H1 (cell line): Measurements from ENCODE around the gene CHRNA9. TPM values are rescaled to one million over a fixed set of nuclear protein-coding genes. Genes with fewer than 3 reads are reported as not detected.

ENCODE experiments used
- CTCF ChIA-PET: fragments of 300-600 bp; sonication (Branson Sonifier 250); formaldehyde crosslinking; loops from one replicate; lab custom pipeline; 2021; ENCODE audit not compliant: partially characterized antibody; lab: Charles Lee
- POLR2A ChIA-PET: fragments of 300-600 bp; sonication (Branson Sonifier 250); formaldehyde crosslinking; loops from one replicate; lab custom pipeline; 2021; ENCODE audit warnings: inconsistent platforms; ENCODE audit not compliant: partially characterized antibody; lab: Charles Lee
- DNase-seq, 2 experiments: peaks; one replicate each; pipeline versions ENCODE4 v3.0.0 to v3.0.0-alpha.2; 2010 to 2022; ENCODE audit warnings: low spot score in 2 of 2, low read depth in 1 of 2, mixed read lengths in 1 of 2
- FAIRE-seq: peaks from 2 replicates; lab custom pipeline; 2011; peaks lifted over from hg19 to GRCh38; lab: Jason Lieb, UNC
- H2AFZ ChIP-seq: 2 replicates; pipeline ENCODE4 v1.8.1; 2012; ENCODE audit warnings: low read length, inconsistent platforms
- H2AK5ac ChIP-seq: 2 replicates; pipeline ENCODE4 v1.6.1; 2013; ENCODE audit warnings: low read depth, low read length
- H2BK120ac ChIP-seq: replicated peaks from 2 replicates; pipeline ENCODE3; 2013; ENCODE audit warnings: low read depth, low read length, inconsistent platforms
- H2BK12ac ChIP-seq: 2 replicates; pipeline ENCODE4 v1.6.1; 2013; ENCODE audit warnings: low read depth, low read length
- H2BK15ac ChIP-seq: 2 replicates; pipeline ENCODE4 v1.6.1; 2013; ENCODE audit warnings: low read length
- H2BK20ac ChIP-seq: 2 replicates; pipeline ENCODE4 v1.6.1; 2013; ENCODE audit warnings: low read length
- H2BK5ac ChIP-seq: 2 replicates; pipeline ENCODE4 v1.6.1; 2013; ENCODE audit warnings: low read depth, low read length
- H3K14ac ChIP-seq: 2 replicates; pipeline ENCODE4 v1.6.1; 2013; ENCODE audit warnings: inconsistent platforms; ENCODE audit not compliant: insufficient read length
- H3K18ac ChIP-seq: 2 replicates; pipeline ENCODE4 v1.6.1; 2013; ENCODE audit warnings: low read length; ENCODE audit errors: extremely low read depth
- H3K23ac ChIP-seq: 2 replicates; pipeline ENCODE4 v1.6.1; 2013; ENCODE audit warnings: inconsistent platforms; ENCODE audit not compliant: insufficient read length
- H3K23me2 ChIP-seq: 2 replicates; pipeline ENCODE4 v1.6.1; 2013; ENCODE audit warnings: low read depth, low read length
- H3K27ac ChIP-seq: 2 replicates; pipeline ENCODE4 v1.6.1; 2011; ENCODE audit warnings: low read depth, low read length, inconsistent platforms
- H3K27me3 ChIP-seq, 4 experiments: replicated peaks in 1 of 4; 1 replicate in 1 of 4; 2 replicates in 3 of 4; pipeline versions ENCODE4 v1.6.1 to v1.8.1; 2011 to 2013; ENCODE audit warnings: low read length in 3 of 4, mild to moderate bottlenecking in 3 of 4, inconsistent platforms in 2 of 4, mixed read lengths in 2 of 4, moderate library complexity in 1 of 4; ENCODE audit not compliant: control insufficient read depth in 3 of 4, insufficient read depth in 3 of 4; ENCODE audit errors: extremely low read depth in 1 of 4
- H3K36me3 ChIP-seq, 4 experiments: 2 replicates each; pipeline versions ENCODE4 v1.6.1 to v1.8.1; 2011 to 2013; ENCODE audit warnings: mild to moderate bottlenecking in 4 of 4, low read length in 3 of 4, moderate library complexity in 2 of 4, control low read depth in 1 of 4, inconsistent platforms in 1 of 4; ENCODE audit not compliant: insufficient read depth in 4 of 4, control insufficient read depth in 2 of 4
- H3K4ac ChIP-seq: replicated peaks from 2 replicates; pipeline ENCODE3; 2013; ENCODE audit warnings: low read length, low read depth, mixed read lengths, inconsistent platforms; ENCODE audit not compliant: insufficient read length
- H3K4me1 ChIP-seq, 4 experiments: replicated peaks in 1 of 4; 1 replicate in 1 of 4; 2 replicates in 3 of 4; pipeline versions ENCODE4 v1.6.1 to v1.8.1; 2011 to 2013; ENCODE audit warnings: low read length in 3 of 4, inconsistent platforms in 2 of 4, mixed read lengths in 1 of 4; ENCODE audit not compliant: insufficient read depth in 4 of 4, control insufficient read depth in 3 of 4
- H3K4me2 ChIP-seq, 2 experiments: 2 replicates each; pipeline versions ENCODE4 v1.6.1 to v1.8.1; 2011 to 2013; ENCODE audit warnings: low read depth in 2 of 2, low read length in 2 of 2, control low read depth in 1 of 2, inconsistent platforms in 1 of 2, mild to moderate bottlenecking in 1 of 2; ENCODE audit not compliant: insufficient read depth in 1 of 2
- H3K4me3 ChIP-seq, 4 experiments: fragments of 200-600, 300-600 bp in 1 of 4; sonication (generic), shearing (Covaris generic), sonication (Bioruptor Twin) in 1 of 4; 2 replicates each; pipeline versions ENCODE4 v1.5.1 to v1.8.1; 2011 to 2016; ENCODE audit warnings: low read length in 4 of 4, low read depth in 3 of 4, control low read depth in 2 of 4, inconsistent platforms in 2 of 4, mild to moderate bottlenecking in 2 of 4, mixed read lengths in 1 of 4, moderate library complexity in 1 of 4; ENCODE audit not compliant: insufficient read depth in 2 of 4; ENCODE audit errors: extremely low read depth in 1 of 4
- H3K56ac ChIP-seq: replicated peaks from 2 replicates; pipeline ENCODE3; 2013; ENCODE audit warnings: low read depth, mild to moderate bottlenecking, mixed read lengths, low read length, inconsistent platforms; ENCODE audit not compliant: insufficient read length
- H3K79me1 ChIP-seq: 2 replicates; pipeline ENCODE4 v1.6.1; 2013; ENCODE audit warnings: low read depth, low read length, control low read depth
- H3K79me2 ChIP-seq, 2 experiments: 2 replicates each; pipeline versions ENCODE4 v1.6.1 to v1.8.1; 2012 to 2013; ENCODE audit warnings: low read length in 2 of 2, mild to moderate bottlenecking in 2 of 2, inconsistent platforms in 1 of 2; ENCODE audit not compliant: insufficient read depth in 2 of 2, control insufficient read depth in 1 of 2
- H3K9ac ChIP-seq, 4 experiments: replicated peaks in 1 of 4; 1 replicate in 1 of 4; 2 replicates in 3 of 4; pipeline versions ENCODE4 v1.6.1 to v1.8.1; 2011 to 2013; ENCODE audit warnings: low read depth in 3 of 4, low read length in 3 of 4, control low read depth in 2 of 4, mild to moderate bottlenecking in 2 of 4, moderate library complexity in 2 of 4, inconsistent platforms in 1 of 4; ENCODE audit errors: extremely low read depth in 1 of 4
- H3K9me3 ChIP-seq, 2 experiments: 2 replicates each; pipeline versions ENCODE4 v1.6.1 to v1.8.1; 2012 to 2013; ENCODE audit warnings: mild to moderate bottlenecking in 2 of 2, moderate library complexity in 2 of 2, control low read depth in 1 of 2, inconsistent platforms in 1 of 2, low read depth in 1 of 2, low read length in 1 of 2, mixed read lengths in 1 of 2; ENCODE audit not compliant: insufficient read depth in 2 of 2
- H4K20me1 ChIP-seq, 2 experiments: replicated peaks in 1 of 2; 2 replicates each; pipeline versions ENCODE3 to v1.8.1; 2011 to 2013; ENCODE audit warnings: inconsistent platforms in 2 of 2, low read length in 2 of 2, mild to moderate bottlenecking in 1 of 2; ENCODE audit not compliant: insufficient read depth in 2 of 2, control insufficient read depth in 1 of 2
- H4K5ac ChIP-seq: 2 replicates; pipeline ENCODE4 v1.6.1; 2013; ENCODE audit warnings: low read length, low read depth, mixed read lengths, inconsistent platforms; ENCODE audit not compliant: insufficient read length
- H4K8ac ChIP-seq: 2 replicates; pipeline ENCODE4 v1.8.0; 2013; ENCODE audit warnings: mild to moderate bottlenecking, moderate library complexity, low read length, inconsistent platforms; ENCODE audit not compliant: insufficient read depth; ENCODE audit errors: extremely low read depth
- H4K91ac ChIP-seq: replicated peaks from 2 replicates; pipeline ENCODE3; 2013; ENCODE audit warnings: low read length, mixed read lengths, inconsistent platforms; ENCODE audit not compliant: insufficient read length
- BCL11A ChIP-seq, 2 experiments: IDR thresholded peaks; one replicate each; pipeline ENCODE4 v1.6.1; 2011; ENCODE audit warnings: low read depth in 2 of 2, low read length in 2 of 2, mild to moderate bottlenecking in 2 of 2
- CBX8 ChIP-seq: fragments of 300-800, 300-1000 bp; sonication (generic); IDR thresholded peaks from 2 replicates; pipeline ENCODE4 v1.7.1; 2016; ENCODE audit warnings: low read depth, low read length, borderline replicate concordance
- CHD1 ChIP-seq: IDR thresholded peaks from 2 replicates; pipeline ENCODE4 v1.6.1; 2012; ENCODE audit warnings: low read depth, low read length, improper control_type of control experiment
- KDM4A ChIP-seq: IDR thresholded peaks from one replicate; pipeline ENCODE4 v1.7.1; 2012; ENCODE audit warnings: low read depth, mild to moderate bottlenecking, moderate library complexity, low read length, inconsistent platforms; ENCODE audit not compliant: severe bottlenecking
- MAFK ChIP-seq: IDR thresholded peaks from 2 replicates; pipeline ENCODE4 v1.6.1; 2012; ENCODE audit warnings: low read depth, mild to moderate bottlenecking, improper control_type of control experiment, low read length
- PHF8 ChIP-seq: fragments of 200-600 bp; sonication (generic); conservative IDR thresholded peaks from 2 replicates; pipeline ENCODE4 v1.7.1; 2012; ENCODE audit warnings: low read depth, mild to moderate bottlenecking, inconsistent platforms, low read length, moderate library complexity
- POLR2AphosphoS5 ChIP-seq: IDR thresholded peaks from 2 replicates; pipeline ENCODE4 v1.6.1; 2011; ENCODE audit warnings: low read depth, low read length
- SIN3A ChIP-seq, 2 experiments: IDR thresholded peaks in 1 of 2; conservative IDR thresholded peaks in 1 of 2; 2 replicates each; pipeline ENCODE4 v1.6.1; 2011 to 2012; ENCODE audit warnings: low read length in 2 of 2, improper control_type of control experiment in 1 of 2, low read depth in 1 of 2, mild to moderate bottlenecking in 1 of 2
- SIRT6 ChIP-seq: IDR thresholded peaks from one replicate; pipeline ENCODE4 v1.7.1; 2012; ENCODE audit warnings: low read length, inconsistent platforms
- SIX5 ChIP-seq: IDR thresholded peaks from 2 replicates; pipeline ENCODE4 v1.6.1; 2011; ENCODE audit warnings: mild to moderate bottlenecking, low read depth, low read length
- SP4 ChIP-seq: IDR thresholded peaks from 2 replicates; pipeline ENCODE4 v1.6.1; 2012; ENCODE audit warnings: low read length, inconsistent platforms
- TAF7 ChIP-seq: optimal IDR thresholded peaks from 2 replicates; pipeline ENCODE3; 2011; ENCODE audit warnings: low read depth, mild to moderate bottlenecking, inconsistent platforms, low read length, moderate library complexity, borderline replicate concordance
- TBP ChIP-seq: IDR thresholded peaks from 2 replicates; pipeline ENCODE4 v1.6.1; 2011; ENCODE audit warnings: low read depth, low read length, improper control_type of control experiment
- ZNF274 ChIP-seq: IDR thresholded peaks from 2 replicates; pipeline ENCODE4 v1.7.0; 2012; ENCODE audit warnings: low read length, borderline replicate concordance; ENCODE audit errors: extremely low read depth
- WGBS, 2 experiments: shearing (Covaris generic) in 1 of 2; methylation state at CpG; one replicate each; pipeline versions ENCODE4 v1.1.6 to v1.1.7; 2013 to 2015; ENCODE audit warnings: low lambda C conversion rate in 2 of 2, mixed read lengths in 2 of 2, inconsistent platforms in 1 of 2, low coverage in 1 of 2, missing lambda C conversion rate in 1 of 2; ENCODE audit not compliant: insufficient replicate concordance in 2 of 2, insufficient coverage in 1 of 2, insufficient read length in 1 of 2; ENCODE audit errors: extremely low coverage in 1 of 2, missing lambda C conversion rate in 1 of 2; 5-methylcytosine and 5-hydroxymethylcytosine counted together
- polyA plus RNA-seq, 7 experiments: library from polyadenylated mRNA; depleted of rRNA in 3 of 7; stranded (reverse) in 5 of 7; unstranded in 2 of 7; fragments of >200 nt in 5 of 7; fragments of 200-250 nt in 2 of 7; gene quantifications; 1 replicate in 5 of 7; 2 replicates in 1 of 7; 4 replicates in 1 of 7; pipeline versions ENCODE4 v1.2.1 to v1.2.3, GENCODE V29; 2011 to 2013; ENCODE audit warnings: missing spikeins in 2 of 7, mixed read lengths in 2 of 7
- total RNA-seq: library from RNA; stranded (reverse); fragmentation: NEBNext Ultra II Directional; extraction: Animal tissue kit (Norgen Biotek cat#: 25700); gene quantifications from 2 replicates; pipeline ENCODE4 v1.2.1, GENCODE V29; 2021

Gene CHRNA9
- total and polyA plus RNA-seq, 2 of the 8 experiments (the other 6 are each of a cell fraction or from before 2014, with no cell fraction given): 1.4 to 3.3 TPM

GRCh38 chr4:40316333-40316781, 18.8 kb upstream of the CHRNA9 start:
- Histone ChIP-seq H3K9me3 (no peaks in the 10 kb centered on the region), H2BK15ac (no peak overlapping the region), H3K9ac (no peak overlapping the region), H2BK12ac (no peak overlapping the region), H4K8ac (no peak overlapping the region), H3K79me1 (no peaks in the 10 kb centered on the region), H3K23me2 (no peaks in the 10 kb centered on the region), H2BK120ac (no peak overlapping the region), H3K4me2 (peak overlapping the region in 1 of 2 experiments; percentile 43; a peak in 1 of 4 replicates), H2AFZ (no peak overlapping the region), H3K4ac (no peak overlapping the region), H3K23ac (no peak overlapping the region), H3K4me1 (peaks cover 4 to 13% (median 8%) of the 10 kb centered on the region in 4 experiments; a peak in 6 of 7 replicates), H2AK5ac (no peak overlapping the region), H3K79me2 (no peaks in the 10 kb centered on the region), H2BK5ac (no peak overlapping the region), H3K27me3 (peaks cover 0 to 1% (median 0%) of the 10 kb centered on the region in 4 experiments; a peak in 1 of 7 replicates), H3K18ac (no peak overlapping the region), H3K27ac (no peak overlapping the region), H4K5ac (no peak overlapping the region), H3K36me3 (no peaks in the 10 kb centered on the region), H4K20me1 (no peaks in the 10 kb centered on the region), H3K14ac (no peak overlapping the region), H4K91ac (no peak overlapping the region), H2BK20ac (no peak overlapping the region), H3K56ac (no peak overlapping the region), H3K4me3 (no peak overlapping the region)
- POLR2A ChIA-PET: interaction anchor here (1.1 to 1.6 kb wide), 4 partner anchors 8 to 260 kb away, joined by 3 to 7 read pairs (median 6); partner anchors contain the start of gene N4BP2
- TF ChIP-seq POLR2AphosphoS5 (no peak), SIX5 (no peak), TBP (no peak), PHF8 (no peak), CBX8 (no peak), SP4 (no peak), BCL11A (IDR thresholded peaks at IDR 0.05; ENCODE audit: low read depth in 2 of 2, low read length in 2 of 2) (no peak), ZNF274 (no peak), CHD1 (no peak), KDM4A (no peak), SIRT6 (no peak), MAFK (no peak), SIN3A (conservative IDR thresholded peaks at IDR 0.05 in 1 of 2, IDR thresholded peaks at IDR 0.05 in 1 of 2; ENCODE audit: low read depth in 1 of 2, low read length in 2 of 2) (no peak), TAF7 (no peak)
- no peak for DNase-seq
- WGBS, 2 experiments: 73% methylated on average over 3 of the region's 3 CpGs; no CpG with 5 or more reads in 1 of the 2 experiments
- CTCF ChIA-PET: interaction anchor here (0.6 to 4.8 kb wide), 34 partner anchors 9 to 628 kb away, joined by 3 to 65 read pairs (median 4); no protein-coding TSS in a partner anchor
- no peak for FAIRE-seq
